RWPE2 (cell line): ENCODE data around the gene WDR13.

ENCODE experiments used
- ATAC-seq: fragments of 200-7000 bp; cut with Tn5 transposase; 3 replicates; pipeline ENCODE4 v1.9.1; 2021; ENCODE audit warnings: low read depth
- DNase-seq: peaks from one replicate; pipeline ENCODE4 v3.0.0-alpha.2; 2020; ENCODE audit warnings: low spot score
- H3K27ac ChIP-seq: fragments of 450-650 bp; 2 replicates; pipeline ENCODE4 v1.5.1; 2017; ENCODE audit warnings: mild to moderate bottlenecking; ENCODE audit not compliant: poor library complexity, severe bottlenecking
- H3K27me3 ChIP-seq: fragments of 250-450 bp; sonication (Bioruptor Pico); 2 replicates; pipeline ENCODE4 v1.5.1; 2021; ENCODE audit warnings: mild to moderate bottlenecking, moderate library complexity; ENCODE audit not compliant: insufficient read depth, poor library complexity, severe bottlenecking
- H3K36me3 ChIP-seq: fragments of 250-450 bp; sonication (Bioruptor Pico); 2 replicates; pipeline ENCODE4 v1.5.1; 2020; ENCODE audit warnings: low read depth, mild to moderate bottlenecking, moderate library complexity
- H3K4me1 ChIP-seq: fragments of 250-450 bp; sonication (Bioruptor Pico); 2 replicates; pipeline ENCODE4 v1.5.1; 2021; ENCODE audit warnings: mild to moderate bottlenecking, moderate library complexity; ENCODE audit not compliant: insufficient read depth, poor library complexity, severe bottlenecking
- H3K4me3 ChIP-seq: fragments of 250-450 bp; sonication (Bioruptor Pico); 2 replicates; pipeline ENCODE4 v1.5.1; 2021; ENCODE audit warnings: mild to moderate bottlenecking, moderate library complexity; ENCODE audit not compliant: severe bottlenecking
- H3K9me3 ChIP-seq: fragments of 250-450 bp; sonication (Bioruptor Pico); 2 replicates; pipeline ENCODE4 v1.5.1; 2021; ENCODE audit warnings: mild to moderate bottlenecking, moderate library complexity; ENCODE audit not compliant: severe bottlenecking
- CTCF ChIP-seq: fragments of 450-650 bp; IDR thresholded peaks from one replicate; pipeline ENCODE4 v1.5.1; 2017; ENCODE audit warnings: mild to moderate bottlenecking, moderate library complexity; ENCODE audit not compliant: poor library complexity, severe bottlenecking

WDR13 gene

GRCh38 chrX:48574270-48575266 lies 22.7 kb upstream of the WDR13 start, which contains the start of gene RBM3:
RBM3 (plus strand) TSS chrX:48574484; CDS start chrX:48575181, 697 bp downstream.
- peak; percentile 89 for DNase-seq
- ATAC-seq = peak; percentile 91
- Histone ChIP-seq H3K9me3 (no peaks in the 10 kb centered on the region), H3K4me1 (peaks cover 18% of the 10 kb centered on the region), H3K36me3 (peaks cover 49% of the 10 kb centered on the region), H3K27me3 (no peaks in the 10 kb centered on the region), H3K27ac (peak within 1 kb of the TSS; percentile 91), H3K4me3 (peak within 1 kb of the TSS; percentile 80)
- peak; percentile 33 for TF ChIP-seq CTCF

GRCh38 chrX:48575642-48576041 lies 21.6 kb upstream of the WDR13 start:
- Histone ChIP-seq H3K27me3 (no peaks in the 10 kb centered on the region), H3K36me3 (peaks cover 55% of the 10 kb centered on the region), H3K4me1 (peaks cover 20% of the 10 kb centered on the region), H3K9me3 (no peaks in the 10 kb centered on the region), H3K27ac (peak overlapping the region; percentile 91), H3K4me3 (peak overlapping the region; percentile 80)
- no peak for TF ChIP-seq CTCF
- DNase-seq (no peak), ATAC-seq (no peak)

GRCh38 chrX:48576108-48576507 lies 21.2 kb upstream of the WDR13 start:
- ATAC-seq = no peak
- H3K4me1 ChIP-seq = peaks cover 21% of the 10 kb centered on the region
- H3K27me3 ChIP-seq = no peaks in the 10 kb centered on the region
- peak overlapping the region; percentile 80 for H3K4me3 ChIP-seq
- H3K36me3 ChIP-seq = peaks cover 55% of the 10 kb centered on the region
- no peak for DNase-seq
- TF ChIP-seq CTCF = no peak
- peak overlapping the region; percentile 91 for H3K27ac ChIP-seq
- H3K9me3 ChIP-seq = no peaks in the 10 kb centered on the region

- TF ChIP-seq CTCF = no peak
- DNase-seq (no peak), ATAC-seq (no peak)
- Histone ChIP-seq H3K36me3 (peaks cover 55% of the 10 kb centered on the region), H3K27ac (peak overlapping the region; percentile 91), H3K9me3 (no peaks in the 10 kb centered on the region), H3K27me3 (no peaks in the 10 kb centered on the region), H3K4me3 (no peak overlapping the region), H3K4me1 (peaks cover 21% of the 10 kb centered on the region)
Observed at GRCh38 chrX:48578661-48579128, 18.6 kb upstream of the WDR13 start.

GRCh38 chrX:48579259-48579658 lies 18.0 kb upstream of the WDR13 start:
- H3K4me3 ChIP-seq = no peak overlapping the region
- H3K36me3 ChIP-seq = peaks cover 55% of the 10 kb centered on the region
- no peaks in the 10 kb centered on the region for H3K27me3 ChIP-seq
- no peak for DNase-seq
- peak overlapping the region; percentile 91 for H3K27ac ChIP-seq
- TF ChIP-seq CTCF = no peak
- H3K9me3 ChIP-seq = no peaks in the 10 kb centered on the region
- ATAC-seq = peak; percentile 19
- peaks cover 21% of the 10 kb centered on the region for H3K4me1 ChIP-seq
